Measurements from ENCODE around the gene PLLP. TPM values are rescaled to one million over a fixed set of nuclear protein-coding genes. Genes with fewer than 3 reads are reported as not detected.

The PLLP gene
- polyA plus RNA-seq, 1 donor from 2014 or later, result not detected

- Histone ChIP-seq H3K79me2 (replicated peaks; ENCODE audit: insufficient read depth, low read length) (no peaks in the 10 kb centered on the region), H3K4me2 (ENCODE audit: low read length) (no peak overlapping the region), H3K9me2 (ENCODE audit: insufficient read depth, low read length) (no peaks in the 10 kb centered on the region), H2AFZ (ENCODE audit: low read depth, low read length) (no peak overlapping the region), H3F3A (ENCODE audit: insufficient read depth, low read length, poor library complexity, severe bottlenecking) (no peaks in the 10 kb centered on the region), H3K27me3 (ENCODE audit: insufficient read depth, low read depth, low read length) (peaks cover 35% of the 10 kb centered on the region), H3K27ac (ENCODE audit: low read length) (no peak overlapping the region), H3K36me3 (ENCODE audit: insufficient read depth, low read length) (no peaks in the 10 kb centered on the region), H3K4me3 (ENCODE audit: low read length) (no peak overlapping the region), H3K9me3 (ENCODE audit: low read length) (no peaks in the 10 kb centered on the region), H3K9ac (ENCODE audit: low read length) (no peak overlapping the region), H4K20me1 (ENCODE audit: insufficient read depth) (no peaks in the 10 kb centered on the region)
- no peak for TF ChIP-seq RAD21 (conservative IDR thresholded peaks at IDR 0.05)
- TF ChIP-seq SMC3 (conservative IDR thresholded peaks at IDR 0.05; ENCODE audit: poor library complexity), result no peak
- TF ChIP-seq CTCF (IDR thresholded peaks at IDR 0.05; ENCODE audit: poor library complexity, severe bottlenecking), result no peak
- TF ChIP-seq TAF1 (IDR thresholded peaks at IDR 0.05; ENCODE audit: low read depth), result no peak
- no peak for TF ChIP-seq EP300 (conservative IDR thresholded peaks at IDR 0.05; ENCODE audit: poor library complexity, severe bottlenecking)
- TF ChIP-seq POLR2AphosphoS5 (IDR thresholded peaks at IDR 0.05), result no peak
- TF ChIP-seq EZH2 (IDR thresholded peaks at IDR 0.05; ENCODE audit: borderline replicate concordance, insufficient read depth, low read length, poor library complexity, severe bottlenecking), result no peak
- TF ChIP-seq, protein P1, sequence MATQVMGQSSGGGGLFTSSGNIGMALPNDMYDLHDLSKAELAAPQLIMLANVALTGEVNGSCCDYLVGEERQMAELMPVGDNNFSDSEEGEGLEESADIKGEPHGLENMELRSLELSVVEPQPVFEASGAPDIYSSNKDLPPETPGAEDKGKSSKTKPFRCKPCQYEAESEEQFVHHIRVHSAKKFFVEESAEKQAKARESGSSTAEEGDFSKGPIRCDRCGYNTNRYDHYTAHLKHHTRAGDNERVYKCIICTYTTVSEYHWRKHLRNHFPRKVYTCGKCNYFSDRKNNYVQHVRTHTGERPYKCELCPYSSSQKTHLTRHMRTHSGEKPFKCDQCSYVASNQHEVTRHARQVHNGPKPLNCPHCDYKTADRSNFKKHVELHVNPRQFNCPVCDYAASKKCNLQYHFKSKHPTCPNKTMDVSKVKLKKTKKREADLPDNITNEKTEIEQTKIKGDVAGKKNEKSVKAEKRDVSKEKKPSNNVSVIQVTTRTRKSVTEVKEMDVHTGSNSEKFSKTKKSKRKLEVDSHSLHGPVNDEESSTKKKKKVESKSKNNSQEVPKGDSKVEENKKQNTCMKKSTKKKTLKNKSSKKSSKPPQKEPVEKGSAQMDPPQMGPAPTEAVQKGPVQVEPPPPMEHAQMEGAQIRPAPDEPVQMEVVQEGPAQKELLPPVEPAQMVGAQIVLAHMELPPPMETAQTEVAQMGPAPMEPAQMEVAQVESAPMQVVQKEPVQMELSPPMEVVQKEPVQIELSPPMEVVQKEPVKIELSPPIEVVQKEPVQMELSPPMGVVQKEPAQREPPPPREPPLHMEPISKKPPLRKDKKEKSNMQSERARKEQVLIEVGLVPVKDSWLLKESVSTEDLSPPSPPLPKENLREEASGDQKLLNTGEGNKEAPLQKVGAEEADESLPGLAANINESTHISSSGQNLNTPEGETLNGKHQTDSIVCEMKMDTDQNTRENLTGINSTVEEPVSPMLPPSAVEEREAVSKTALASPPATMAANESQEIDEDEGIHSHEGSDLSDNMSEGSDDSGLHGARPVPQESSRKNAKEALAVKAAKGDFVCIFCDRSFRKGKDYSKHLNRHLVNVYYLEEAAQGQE (IDR thresholded peaks at IDR 0.05; ENCODE audit: borderline replicate concordance), result no peak
- no peak for TF ChIP-seq MXI1 (conservative IDR thresholded peaks at IDR 0.05; ENCODE audit: poor library complexity, severe bottlenecking)
These were observed 1.8 kb downstream of the PLLP start for GRCh38 chr16:57282510-57283213.

DNA sequence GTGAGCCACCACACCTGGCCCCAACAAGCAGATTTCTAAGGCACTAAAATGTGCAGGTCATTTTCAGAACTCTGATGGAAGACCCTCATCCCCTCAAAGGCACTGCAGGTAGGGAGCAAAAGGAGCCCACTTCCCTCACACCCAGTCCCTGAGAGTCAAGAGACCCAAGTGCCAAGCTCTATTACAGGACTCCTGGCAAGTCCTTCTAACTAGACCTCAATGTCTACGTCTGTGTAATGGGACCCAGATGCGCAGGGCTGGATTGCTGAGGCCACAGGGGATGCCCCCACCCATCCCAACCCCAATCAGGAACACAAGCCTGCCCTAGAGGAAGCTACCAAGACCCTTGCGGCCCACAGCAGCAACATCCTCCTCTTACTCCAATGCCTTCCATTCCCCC is 2.7 kb downstream of the PLLP start:
- peaks cover 35% of the 10 kb centered on the region for H3K27me3 ChIP-seq (ENCODE audit: insufficient read depth, low read depth, low read length)

More for the DNA sequence above, 2.7 kb downstream of the PLLP start:
- Histone ChIP-seq H3K9me3 (ENCODE audit: low read length) (no peaks in the 10 kb centered on the region), H3K4me3 (ENCODE audit: low read length) (no peak overlapping the region), H2AFZ (ENCODE audit: low read depth, low read length) (no peak overlapping the region), H3K79me2 (replicated peaks; ENCODE audit: insufficient read depth, low read length) (no peaks in the 10 kb centered on the region), H3K36me3 (ENCODE audit: insufficient read depth, low read length) (no peaks in the 10 kb centered on the region), H4K20me1 (ENCODE audit: insufficient read depth) (no peaks in the 10 kb centered on the region), H3K27ac (ENCODE audit: low read length) (no peak overlapping the region), H3K9me2 (ENCODE audit: insufficient read depth, low read length) (no peaks in the 10 kb centered on the region), H3K4me2 (ENCODE audit: low read length) (no peak overlapping the region), H3F3A (ENCODE audit: insufficient read depth, low read length, poor library complexity, severe bottlenecking) (no peaks in the 10 kb centered on the region), H3K9ac (ENCODE audit: low read length) (no peak overlapping the region)
- TF ChIP-seq EP300 (conservative IDR thresholded peaks at IDR 0.05; ENCODE audit: poor library complexity, severe bottlenecking) (no peak), EZH2 (IDR thresholded peaks at IDR 0.05; ENCODE audit: borderline replicate concordance, insufficient read depth, low read length, poor library complexity, severe bottlenecking) (no peak), TAF1 (IDR thresholded peaks at IDR 0.05; ENCODE audit: low read depth) (no peak), CTCF (IDR thresholded peaks at IDR 0.05; ENCODE audit: poor library complexity, severe bottlenecking) (no peak), RAD21 (conservative IDR thresholded peaks at IDR 0.05) (no peak), SMC3 (conservative IDR thresholded peaks at IDR 0.05; ENCODE audit: poor library complexity) (no peak), POLR2AphosphoS5 (IDR thresholded peaks at IDR 0.05) (no peak), MXI1 (conservative IDR thresholded peaks at IDR 0.05; ENCODE audit: poor library complexity, severe bottlenecking) (no peak)
- TF ChIP-seq, protein P1 (IDR thresholded peaks at IDR 0.05; ENCODE audit: borderline replicate concordance), result no peak

Measured in neural cell (in vitro differentiated cells).